Measurements from ENCODE around the gene RALGDS. TPM values are rescaled to one million over a fixed set of nuclear protein-coding genes. Genes with fewer than 3 reads are reported as not detected.

Gene RALGDS
- total RNA-seq, 1 donor from 2014 or later = 64.8 TPM

DNA sequence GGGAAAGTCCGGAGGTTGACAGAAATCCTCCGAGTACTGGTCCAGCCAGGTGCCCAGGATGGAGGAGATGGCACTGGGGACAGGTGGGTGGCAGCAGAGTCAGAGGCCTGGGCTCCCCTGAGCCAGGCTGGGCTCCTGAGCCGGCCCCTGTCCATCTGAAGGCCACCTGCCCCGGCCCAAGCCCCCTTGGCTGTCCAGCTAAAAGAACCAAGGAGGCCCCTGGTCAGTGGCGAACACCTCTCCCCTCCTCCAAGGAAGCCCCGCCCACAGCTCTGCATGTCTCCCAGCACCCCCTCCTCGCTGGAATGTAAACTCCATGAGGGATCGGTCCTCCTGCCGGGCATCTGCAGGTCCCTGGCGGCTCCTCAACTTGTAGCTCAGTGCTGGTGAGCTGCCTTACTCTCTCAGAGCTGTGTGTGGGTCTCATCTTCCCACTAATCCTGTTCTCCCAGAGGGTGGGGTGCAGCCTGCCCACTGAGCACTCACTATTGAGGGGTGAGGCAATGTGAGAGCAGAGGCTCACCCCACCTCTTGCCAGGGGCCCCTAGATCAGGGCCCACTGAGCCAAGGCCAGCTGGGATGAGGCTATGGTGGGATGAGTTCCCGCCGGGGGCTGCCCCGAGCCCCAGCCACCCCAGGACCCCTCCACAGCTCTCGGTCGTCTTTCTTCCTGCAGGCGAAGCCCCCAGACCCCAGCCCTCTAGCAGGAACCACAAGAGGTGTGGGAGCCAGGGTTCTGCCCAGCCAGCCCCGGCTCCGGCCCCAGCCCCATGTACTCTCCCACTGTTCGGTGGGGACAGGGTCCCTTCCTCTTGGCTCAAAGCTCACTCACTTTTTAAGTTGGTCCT lies 12.0 kb downstream of the RALGDS start:
- TF ChIP-seq, protein P1, sequence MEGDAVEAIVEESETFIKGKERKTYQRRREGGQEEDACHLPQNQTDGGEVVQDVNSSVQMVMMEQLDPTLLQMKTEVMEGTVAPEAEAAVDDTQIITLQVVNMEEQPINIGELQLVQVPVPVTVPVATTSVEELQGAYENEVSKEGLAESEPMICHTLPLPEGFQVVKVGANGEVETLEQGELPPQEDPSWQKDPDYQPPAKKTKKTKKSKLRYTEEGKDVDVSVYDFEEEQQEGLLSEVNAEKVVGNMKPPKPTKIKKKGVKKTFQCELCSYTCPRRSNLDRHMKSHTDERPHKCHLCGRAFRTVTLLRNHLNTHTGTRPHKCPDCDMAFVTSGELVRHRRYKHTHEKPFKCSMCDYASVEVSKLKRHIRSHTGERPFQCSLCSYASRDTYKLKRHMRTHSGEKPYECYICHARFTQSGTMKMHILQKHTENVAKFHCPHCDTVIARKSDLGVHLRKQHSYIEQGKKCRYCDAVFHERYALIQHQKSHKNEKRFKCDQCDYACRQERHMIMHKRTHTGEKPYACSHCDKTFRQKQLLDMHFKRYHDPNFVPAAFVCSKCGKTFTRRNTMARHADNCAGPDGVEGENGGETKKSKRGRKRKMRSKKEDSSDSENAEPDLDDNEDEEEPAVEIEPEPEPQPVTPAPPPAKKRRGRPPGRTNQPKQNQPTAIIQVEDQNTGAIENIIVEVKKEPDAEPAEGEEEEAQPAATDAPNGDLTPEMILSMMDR (conservative IDR thresholded peaks at IDR 0.05) = no peak
- H3K4me3 Mint-ChIP-seq = no peak overlapping the region

DNA sequence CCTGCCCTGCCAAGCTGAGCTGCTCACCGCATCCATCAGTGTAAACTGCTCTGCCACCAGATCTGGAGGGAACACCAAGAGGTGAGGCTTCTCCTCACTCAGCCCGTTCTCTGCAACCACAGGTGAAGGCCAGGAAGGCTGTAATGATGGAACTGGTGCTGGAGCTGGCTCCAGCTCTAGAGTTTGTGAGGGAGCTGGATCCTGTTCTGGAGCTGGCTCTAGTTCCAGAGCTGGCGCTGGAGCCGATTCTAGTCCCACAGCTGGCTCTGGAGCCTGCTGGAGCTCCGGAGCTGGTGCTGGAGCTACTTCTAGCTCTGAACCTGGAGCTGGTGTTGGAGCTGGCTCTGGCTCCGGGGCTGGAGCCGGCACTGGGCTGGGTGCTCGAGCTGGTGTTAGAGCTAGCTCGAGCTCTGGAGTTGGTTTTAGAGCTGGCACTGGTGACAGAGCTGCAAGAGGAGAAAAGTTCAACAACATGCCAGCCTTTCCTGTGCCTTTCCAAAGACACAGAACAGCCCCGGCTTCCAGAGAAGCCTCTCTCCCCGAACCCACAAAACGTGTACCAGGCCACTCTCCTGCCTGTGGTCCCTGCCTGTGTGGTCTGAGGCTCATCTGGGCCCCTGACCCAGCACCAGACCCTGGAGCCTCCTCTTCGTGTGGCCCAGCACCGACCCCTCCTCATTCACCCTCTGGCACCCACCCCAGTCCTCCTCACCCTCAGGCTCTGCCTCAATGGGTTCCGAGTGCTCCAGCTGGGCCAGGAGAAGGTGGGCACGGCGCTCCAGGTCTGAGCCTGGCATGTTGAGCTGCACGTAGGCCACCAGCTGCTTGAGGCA lies 12.9 kb downstream of the RALGDS start:
- no peak for DNase-seq (ENCODE audit: extremely low spot score, unreplicated experiment)
- Mint-ChIP-seq H3K4me3 (no peak overlapping the region), H3K9me3 (no peaks in the 10 kb centered on the region), H3K27me3 (no peaks in the 10 kb centered on the region), H3K36me3 (peaks cover 8% of the 10 kb centered on the region), H3K27ac (no peak overlapping the region), H3K4me1 (ENCODE audit: unreplicated experiment) (no peaks in the 10 kb centered on the region)
- TF ChIP-seq, protein P1 (conservative IDR thresholded peaks at IDR 0.05) = no peak

More for the DNA sequence above, 12.0 kb downstream of the RALGDS start:
- Mint-ChIP-seq H3K27ac (no peak overlapping the region), H3K36me3 (peaks cover 6% of the 10 kb centered on the region), H3K27me3 (no peaks in the 10 kb centered on the region), H3K9me3 (no peaks in the 10 kb centered on the region), H3K4me1 (ENCODE audit: unreplicated experiment) (peaks cover under 1% of the 10 kb centered on the region)
- DNase-seq (ENCODE audit: extremely low spot score, unreplicated experiment) = no peak

DNA sequence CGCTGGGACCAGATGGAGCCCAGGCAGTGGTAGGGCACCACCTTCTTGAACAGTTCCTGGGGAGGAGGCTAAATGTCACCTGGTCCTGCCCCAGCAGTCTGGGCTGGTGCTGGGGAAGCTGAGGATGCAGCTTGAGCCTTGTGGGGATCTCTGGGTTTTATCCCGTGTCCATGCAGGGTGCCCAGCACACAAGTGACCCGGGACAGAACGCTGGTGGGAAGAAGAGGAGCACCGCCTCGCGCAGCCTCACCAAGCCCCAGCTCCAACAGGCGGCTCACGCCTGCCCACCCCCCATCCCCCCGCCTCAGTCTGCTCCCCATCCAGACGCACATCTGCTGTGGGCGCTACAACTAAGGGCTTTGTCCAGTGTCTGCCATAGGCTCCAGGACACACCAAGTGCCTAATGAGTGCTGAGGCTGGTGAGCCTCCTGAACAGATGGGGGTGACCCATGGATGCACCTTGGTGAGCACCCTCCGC lies 13.8 kb downstream of the RALGDS start:
- H3K27ac Mint-ChIP-seq = no peak overlapping the region
- TF ChIP-seq, protein P1 (conservative IDR thresholded peaks at IDR 0.05) = no peak
- peaks cover 11% of the 10 kb centered on the region for H3K36me3 Mint-ChIP-seq
- no peaks in the 10 kb centered on the region for H3K4me1 Mint-ChIP-seq (ENCODE audit: unreplicated experiment)
- H3K4me3 Mint-ChIP-seq = no peak overlapping the region
- H3K9me3 Mint-ChIP-seq = no peaks in the 10 kb centered on the region
- H3K27me3 Mint-ChIP-seq = no peaks in the 10 kb centered on the region
- DNase-seq (ENCODE audit: extremely low spot score, unreplicated experiment) = no peak

DNA sequence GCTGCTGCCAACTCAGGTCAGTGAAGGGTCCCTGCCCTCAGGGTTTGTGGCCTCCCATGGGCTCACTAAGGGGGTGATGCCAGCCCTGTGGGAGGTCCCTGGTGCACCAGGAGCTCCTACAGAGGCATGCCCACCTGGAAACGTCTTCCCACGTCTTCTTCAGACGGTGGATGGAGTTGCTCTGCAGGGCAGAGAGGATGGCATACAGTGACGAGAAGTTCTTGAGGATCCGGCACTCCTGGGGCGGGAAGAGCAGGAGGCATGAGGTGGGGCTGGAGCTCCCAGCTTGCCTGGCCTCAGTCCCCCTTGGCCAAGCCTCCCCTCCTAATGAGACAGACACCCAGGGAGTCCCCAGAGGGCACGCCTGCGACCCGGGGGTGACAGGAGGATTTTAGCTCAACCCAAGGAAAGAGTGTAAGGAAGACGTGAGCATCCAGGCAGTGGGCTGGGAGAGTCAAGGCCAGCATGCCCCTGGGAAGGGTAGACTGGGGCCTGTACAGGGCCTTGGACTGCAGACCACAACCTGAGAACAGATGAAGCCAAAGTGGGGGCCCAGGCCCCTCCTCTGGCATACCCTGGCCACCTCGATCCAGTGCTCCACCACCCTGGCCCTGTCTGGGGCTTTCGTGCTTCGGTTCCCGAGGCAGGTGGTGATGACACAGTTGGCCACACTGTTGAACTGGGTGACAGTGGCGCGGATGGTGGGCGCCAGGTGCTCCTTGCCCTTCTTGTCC lies 14.4 kb downstream of the RALGDS start:
- Mint-ChIP-seq H3K27ac (no peak overlapping the region), H3K9me3 (no peaks in the 10 kb centered on the region), H3K4me3 (no peak overlapping the region), H3K4me1 (ENCODE audit: unreplicated experiment) (no peaks in the 10 kb centered on the region), H3K27me3 (no peaks in the 10 kb centered on the region), H3K36me3 (peaks cover 11% of the 10 kb centered on the region)
- DNase-seq (ENCODE audit: extremely low spot score, unreplicated experiment) = no peak
- TF ChIP-seq, protein P1 (conservative IDR thresholded peaks at IDR 0.05) = no peak

DNA sequence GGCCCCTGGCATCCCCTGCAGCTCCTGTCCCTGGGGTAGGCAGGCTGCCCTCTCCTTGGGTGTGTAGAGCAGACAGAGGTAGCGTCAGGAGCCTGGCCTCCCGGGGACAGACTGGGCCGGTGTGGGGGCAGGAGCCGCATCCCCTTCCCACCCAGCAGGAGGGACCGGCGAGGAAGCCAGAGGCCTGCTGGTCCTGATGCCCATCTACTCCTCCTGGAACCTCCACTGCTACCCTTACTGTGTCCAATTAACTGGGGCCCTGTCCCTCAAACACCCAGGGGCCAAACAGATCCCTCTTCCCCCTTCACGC lies 15.6 kb downstream of the RALGDS start:
- Mint-ChIP-seq H3K27me3 (no peaks in the 10 kb centered on the region), H3K27ac (no peak overlapping the region), H3K36me3 (peaks cover 15% of the 10 kb centered on the region)

More for the DNA sequence above, 15.6 kb downstream of the RALGDS start:
- H3K4me1 Mint-ChIP-seq (ENCODE audit: unreplicated experiment) = no peaks in the 10 kb centered on the region
- TF ChIP-seq, protein P1 (conservative IDR thresholded peaks at IDR 0.05) = no peak
- DNase-seq (ENCODE audit: extremely low spot score, unreplicated experiment) = no peak
- H3K9me3 Mint-ChIP-seq = no peaks in the 10 kb centered on the region
- no peak overlapping the region for H3K4me3 Mint-ChIP-seq
